ENCODE results near the gene PCDH19.

The PCDH19 gene

DNA sequence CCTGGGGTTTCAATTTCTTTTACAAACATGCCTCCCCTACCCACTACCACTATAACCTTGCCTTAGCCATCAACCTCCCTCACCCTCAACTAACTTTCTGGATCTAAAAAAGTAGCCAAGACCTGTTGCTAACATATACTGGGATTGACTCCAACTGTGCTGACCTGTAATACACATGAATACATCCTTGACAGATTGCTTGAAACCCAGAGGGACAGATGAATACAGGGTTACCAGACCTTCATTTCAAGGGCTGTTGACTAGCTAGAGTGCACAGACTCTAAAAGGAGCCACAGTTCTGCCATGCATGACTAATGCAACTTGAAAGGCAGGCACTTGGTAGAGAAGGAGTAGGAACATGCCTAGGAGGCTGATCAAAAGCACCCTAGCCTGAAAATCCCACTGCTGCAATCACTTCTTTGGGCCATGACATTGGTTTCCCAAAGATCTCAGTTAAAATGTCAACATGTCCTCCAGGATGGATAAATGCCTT is 121.0 kb downstream of the PCDH19 start:
- H3K36me3 ChIP-seq (ENCODE audit: insufficient read depth, low read length) = no peaks in the 10 kb centered on the region
- no peaks in the 10 kb centered on the region for H4K20me1 ChIP-seq (ENCODE audit: insufficient read depth, low read length, poor library complexity, severe bottlenecking)
- H3K4me1 ChIP-seq (ENCODE audit: insufficient read depth, low read length, poor library complexity, severe bottlenecking) = no peaks in the 10 kb centered on the region
- no peaks in the 10 kb centered on the region for H3K9me3 ChIP-seq (ENCODE audit: insufficient read depth, low read depth, low read length)
- no peaks in the 10 kb centered on the region for H3K27me3 ChIP-seq (ENCODE audit: insufficient read depth, low read length, poor library complexity, severe bottlenecking)
- no peak overlapping the region for H3K9ac ChIP-seq (ENCODE audit: low read depth, low read length, poor library complexity, severe bottlenecking)
- no peaks in the 10 kb centered on the region for H3K9me2 ChIP-seq (replicated peaks; ENCODE audit: low read depth, low read length)
- H2AFZ ChIP-seq (ENCODE audit: low read length) = no peak overlapping the region
- TF ChIP-seq EZH2phosphoT487 (IDR thresholded peaks at IDR 0.05; ENCODE audit: borderline replicate concordance) = no peak
- TF ChIP-seq, protein P1, sequence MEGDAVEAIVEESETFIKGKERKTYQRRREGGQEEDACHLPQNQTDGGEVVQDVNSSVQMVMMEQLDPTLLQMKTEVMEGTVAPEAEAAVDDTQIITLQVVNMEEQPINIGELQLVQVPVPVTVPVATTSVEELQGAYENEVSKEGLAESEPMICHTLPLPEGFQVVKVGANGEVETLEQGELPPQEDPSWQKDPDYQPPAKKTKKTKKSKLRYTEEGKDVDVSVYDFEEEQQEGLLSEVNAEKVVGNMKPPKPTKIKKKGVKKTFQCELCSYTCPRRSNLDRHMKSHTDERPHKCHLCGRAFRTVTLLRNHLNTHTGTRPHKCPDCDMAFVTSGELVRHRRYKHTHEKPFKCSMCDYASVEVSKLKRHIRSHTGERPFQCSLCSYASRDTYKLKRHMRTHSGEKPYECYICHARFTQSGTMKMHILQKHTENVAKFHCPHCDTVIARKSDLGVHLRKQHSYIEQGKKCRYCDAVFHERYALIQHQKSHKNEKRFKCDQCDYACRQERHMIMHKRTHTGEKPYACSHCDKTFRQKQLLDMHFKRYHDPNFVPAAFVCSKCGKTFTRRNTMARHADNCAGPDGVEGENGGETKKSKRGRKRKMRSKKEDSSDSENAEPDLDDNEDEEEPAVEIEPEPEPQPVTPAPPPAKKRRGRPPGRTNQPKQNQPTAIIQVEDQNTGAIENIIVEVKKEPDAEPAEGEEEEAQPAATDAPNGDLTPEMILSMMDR (conservative IDR thresholded peaks at IDR 0.05; ENCODE audit: low read length) = no peak
- no peaks in the 10 kb centered on the region for H3K79me2 ChIP-seq (ENCODE audit: insufficient read depth, low read length)
- no peak overlapping the region for H3K4me2 ChIP-seq (ENCODE audit: low read depth, low read length, poor library complexity, severe bottlenecking)
- no peak overlapping the region for H3K4me3 ChIP-seq (ENCODE audit: low read length, poor library complexity, severe bottlenecking)
- no peaks in the 10 kb centered on the region for H3F3A ChIP-seq (ENCODE audit: low read depth)

DNA sequence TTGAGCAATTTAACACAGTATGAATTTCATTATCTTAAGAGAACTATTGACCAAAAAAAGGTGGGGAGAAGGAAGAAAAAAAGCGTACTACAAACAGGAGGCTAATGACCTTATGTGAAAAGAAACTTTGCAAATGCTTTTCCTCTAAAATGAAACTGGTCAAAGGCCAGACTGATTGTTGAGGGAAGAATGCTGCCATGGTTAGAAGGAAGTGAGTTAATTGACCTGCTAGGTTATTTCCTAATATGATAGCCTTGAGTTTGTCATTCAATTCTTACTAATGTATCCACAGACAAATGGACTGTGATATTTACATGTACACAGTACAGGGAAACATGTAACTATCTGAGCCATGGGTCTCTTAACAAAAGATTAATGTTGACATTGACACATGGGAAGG is 132.8 kb downstream of the PCDH19 start:
- no peaks in the 10 kb centered on the region for H4K20me1 ChIP-seq (ENCODE audit: insufficient read depth, low read length, poor library complexity, severe bottlenecking)
- no peaks in the 10 kb centered on the region for H3K79me2 ChIP-seq (ENCODE audit: insufficient read depth, low read length)
- no peak overlapping the region for H2AFZ ChIP-seq (ENCODE audit: low read length)
- no peaks in the 10 kb centered on the region for H3K27me3 ChIP-seq (ENCODE audit: insufficient read depth, low read length, poor library complexity, severe bottlenecking)
- H3K4me2 ChIP-seq (ENCODE audit: low read depth, low read length, poor library complexity, severe bottlenecking) = no peak overlapping the region
- TF ChIP-seq, protein P1 (conservative IDR thresholded peaks at IDR 0.05; ENCODE audit: low read length) = no peak
- no peak for TF ChIP-seq EZH2phosphoT487 (IDR thresholded peaks at IDR 0.05; ENCODE audit: borderline replicate concordance)
- H3K36me3 ChIP-seq (ENCODE audit: insufficient read depth, low read length) = no peaks in the 10 kb centered on the region
- no peak overlapping the region for H3K4me3 ChIP-seq (ENCODE audit: low read length, poor library complexity, severe bottlenecking)
- no peaks in the 10 kb centered on the region for H3F3A ChIP-seq (ENCODE audit: low read depth)
- H3K9ac ChIP-seq (ENCODE audit: low read depth, low read length, poor library complexity, severe bottlenecking) = no peak overlapping the region
- no peaks in the 10 kb centered on the region for H3K4me1 ChIP-seq (ENCODE audit: insufficient read depth, low read length, poor library complexity, severe bottlenecking)
- H3K9me3 ChIP-seq (ENCODE audit: insufficient read depth, low read depth, low read length) = no peaks in the 10 kb centered on the region
- H3K9me2 ChIP-seq (replicated peaks; ENCODE audit: low read depth, low read length) = no peaks in the 10 kb centered on the region

DNA sequence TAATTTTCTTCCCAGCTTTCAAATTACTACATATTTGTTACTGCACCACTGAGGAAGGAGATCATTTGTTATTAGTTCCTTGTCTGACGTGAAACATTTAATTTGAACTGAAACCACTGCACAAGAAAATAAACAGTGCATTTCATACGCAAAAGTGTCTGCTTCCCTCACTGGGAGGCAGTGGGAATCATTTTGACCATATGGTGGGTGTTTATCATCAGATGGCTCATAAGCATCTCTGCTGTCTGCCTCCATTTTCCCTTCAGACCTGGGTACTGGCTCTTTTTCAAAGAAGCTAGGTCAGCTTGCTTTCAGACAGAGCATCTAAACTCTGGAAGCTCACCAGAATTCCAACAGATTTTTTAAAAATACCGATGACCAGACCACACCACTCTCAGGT is 135.2 kb downstream of the PCDH19 start:
- no peaks in the 10 kb centered on the region for H3K27me3 ChIP-seq (ENCODE audit: insufficient read depth, low read length, poor library complexity, severe bottlenecking)
- H3K79me2 ChIP-seq (ENCODE audit: insufficient read depth, low read length) = no peaks in the 10 kb centered on the region
- no peaks in the 10 kb centered on the region for H3K4me1 ChIP-seq (ENCODE audit: insufficient read depth, low read length, poor library complexity, severe bottlenecking)
- H2AFZ ChIP-seq (ENCODE audit: low read length) = no peak overlapping the region
- H3K9me3 ChIP-seq (ENCODE audit: insufficient read depth, low read depth, low read length) = no peaks in the 10 kb centered on the region
- no peak overlapping the region for H3K4me3 ChIP-seq (ENCODE audit: low read length, poor library complexity, severe bottlenecking)
- no peak overlapping the region for H3K9ac ChIP-seq (ENCODE audit: low read depth, low read length, poor library complexity, severe bottlenecking)
- no peaks in the 10 kb centered on the region for H3K36me3 ChIP-seq (ENCODE audit: insufficient read depth, low read length)
- TF ChIP-seq, protein P1 (conservative IDR thresholded peaks at IDR 0.05; ENCODE audit: low read length) = no peak
- TF ChIP-seq EZH2phosphoT487 (IDR thresholded peaks at IDR 0.05; ENCODE audit: borderline replicate concordance) = no peak
- no peaks in the 10 kb centered on the region for H3F3A ChIP-seq (ENCODE audit: low read depth)
- no peaks in the 10 kb centered on the region for H3K9me2 ChIP-seq (replicated peaks; ENCODE audit: low read depth, low read length)
- no peaks in the 10 kb centered on the region for H4K20me1 ChIP-seq (ENCODE audit: insufficient read depth, low read length, poor library complexity, severe bottlenecking)
- no peak overlapping the region for H3K4me2 ChIP-seq (ENCODE audit: low read depth, low read length, poor library complexity, severe bottlenecking)

Measured in Loucy (cell line).